ENCODE results near the gene WDR7.

DNA sequence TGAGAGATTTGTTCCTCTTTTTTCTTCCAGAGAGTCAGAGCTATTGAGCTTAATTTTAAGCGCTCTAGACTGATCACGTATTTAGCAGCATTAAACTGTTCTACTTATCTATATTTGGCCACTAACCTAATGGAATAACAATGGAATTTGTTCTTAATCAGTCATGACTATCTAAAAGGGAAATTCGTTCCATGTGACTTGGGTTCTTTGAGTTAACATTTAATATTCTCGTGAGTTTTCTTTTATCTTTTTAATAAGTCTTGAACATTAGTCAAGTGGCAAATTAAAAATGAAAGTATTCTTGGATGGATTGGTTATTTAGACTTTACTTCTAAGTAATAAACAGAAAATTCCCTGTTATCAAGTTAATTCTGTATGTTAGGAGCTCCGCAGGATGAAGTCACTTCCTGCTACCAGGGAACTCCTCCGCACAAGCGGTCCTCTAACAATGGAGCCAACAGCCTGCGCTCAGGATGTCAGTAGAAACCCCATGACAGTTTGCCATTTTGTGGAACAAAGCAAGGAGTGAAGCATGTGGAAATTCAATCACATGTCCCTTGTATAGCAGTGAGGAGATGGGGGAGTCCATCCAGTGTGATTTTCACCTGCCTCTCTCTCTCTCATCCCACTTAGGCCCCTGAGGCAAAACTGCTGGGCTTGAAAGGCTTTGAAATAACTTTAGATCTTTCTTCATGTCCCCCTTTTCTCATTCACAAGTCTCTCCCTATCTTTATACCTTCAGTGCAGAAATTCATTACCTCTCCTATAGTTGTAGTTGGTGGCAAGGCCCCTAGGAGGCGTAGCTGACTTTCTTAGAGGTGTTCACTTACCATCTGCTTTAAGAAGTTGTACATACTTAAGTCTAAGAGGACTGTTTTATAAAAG is 138.1 kb downstream of the WDR7 start:
- no peak for TF ChIP-seq POLR2A (IDR thresholded peaks at IDR 0.05)
- TF ChIP-seq CTCF (IDR thresholded peaks at IDR 0.05): peak in 1 of 3 experiments; percentile 26

All from testis (tissue), 2 donors.